ENCODE results near the gene KRTAP3-3.

The KRTAP3-3 gene

GRCh38 chr17:40950176-40950575, 43.8 kb downstream of the KRTAP3-3 start:
- TF ChIP-seq CTCF (IDR thresholded peaks at IDR 0.05; ENCODE audit: borderline replicate concordance, extremely low read depth, low read length, poor library complexity, severe bottlenecking) = no peak
- TF ChIP-seq EZH2 (IDR thresholded peaks at IDR 0.05; ENCODE audit: borderline replicate concordance, low read depth, low read length, severe bottlenecking) = no peak
- peaks cover 2% of the 10 kb centered on the region; the same call in 1 of the 2 replicates for H4K20me1 ChIP-seq (ENCODE audit: insufficient read depth, low read length)
- no peak overlapping the region for H3K9ac ChIP-seq (ENCODE audit: low read depth, low read length)
- no peak overlapping the region for H3K4me3 ChIP-seq (ENCODE audit: low read depth in 1 of 2, low read length in 2 of 2)
- H3K27me3 ChIP-seq (ENCODE audit: insufficient read depth, low read length, poor library complexity) = peaks cover 35% of the 10 kb centered on the region
- H3K79me2 ChIP-seq (ENCODE audit: insufficient read depth, low read length) = no peaks in the 10 kb centered on the region
- no peaks in the 10 kb centered on the region for H3K36me3 ChIP-seq (ENCODE audit: insufficient read depth, low read length)
- no peak overlapping the region for H3K4me2 ChIP-seq (ENCODE audit: insufficient read depth, low read length)
- ATAC-seq (ENCODE audit: insufficient read depth, low read depth) = no peak
- H2AFZ ChIP-seq (ENCODE audit: low read depth, low read length) = no peak overlapping the region
- no peaks in the 10 kb centered on the region for H3K4me1 ChIP-seq (ENCODE audit: insufficient read depth, low read length)
- no peak overlapping the region for H3K27ac ChIP-seq (ENCODE audit: low read length)
- DNase-seq = no peak
- H3K9me3 ChIP-seq (ENCODE audit: insufficient read depth, low read length, severe bottlenecking) = no peaks in the 10 kb centered on the region

- Histone ChIP-seq H3K27me3 (ENCODE audit: insufficient read depth, low read length, poor library complexity) (peaks cover 34% of the 10 kb centered on the region), H3K4me1 (ENCODE audit: insufficient read depth, low read length) (no peaks in the 10 kb centered on the region), H3K4me2 (ENCODE audit: insufficient read depth, low read length) (no peak overlapping the region), H3K36me3 (ENCODE audit: insufficient read depth, low read length) (no peaks in the 10 kb centered on the region), H4K20me1 (ENCODE audit: insufficient read depth, low read length) (peaks cover 2% of the 10 kb centered on the region; the same call in 1 of the 2 replicates), H3K79me2 (ENCODE audit: insufficient read depth, low read length) (no peaks in the 10 kb centered on the region), H3K9ac (ENCODE audit: low read depth, low read length) (no peak overlapping the region), H3K27ac (ENCODE audit: low read length) (no peak overlapping the region), H3K4me3 (ENCODE audit: low read depth in 1 of 2, low read length in 2 of 2) (no peak overlapping the region), H3K9me3 (ENCODE audit: insufficient read depth, low read length, severe bottlenecking) (no peaks in the 10 kb centered on the region), H2AFZ (ENCODE audit: low read depth, low read length) (no peak overlapping the region)
- no peak for DNase-seq
- TF ChIP-seq CTCF (IDR thresholded peaks at IDR 0.05; ENCODE audit: borderline replicate concordance, extremely low read depth, low read length, poor library complexity, severe bottlenecking) (no peak), EZH2 (IDR thresholded peaks at IDR 0.05; ENCODE audit: borderline replicate concordance, low read depth, low read length, severe bottlenecking) (no peak)
- ATAC-seq (ENCODE audit: insufficient read depth, low read depth) = no peak
These were observed 44.5 kb downstream of the KRTAP3-3 start for GRCh38 chr17:40949418-40949817.

GRCh38 chr17:40947929-40948328, 46.0 kb downstream of the KRTAP3-3 start:
- Histone ChIP-seq H3K36me3 (ENCODE audit: insufficient read depth, low read length) (no peaks in the 10 kb centered on the region), H2AFZ (ENCODE audit: low read depth, low read length) (no peak overlapping the region), H4K20me1 (ENCODE audit: insufficient read depth, low read length) (peaks cover 2% of the 10 kb centered on the region; the same call in 1 of the 2 replicates), H3K4me3 (ENCODE audit: low read depth in 1 of 2, low read length in 2 of 2) (no peak overlapping the region), H3K4me2 (ENCODE audit: insufficient read depth, low read length) (no peak overlapping the region), H3K27ac (ENCODE audit: low read length) (no peak overlapping the region), H3K27me3 (ENCODE audit: insufficient read depth, low read length, poor library complexity) (peaks cover 38% of the 10 kb centered on the region), H3K9me3 (ENCODE audit: insufficient read depth, low read length, severe bottlenecking) (no peaks in the 10 kb centered on the region), H3K9ac (ENCODE audit: low read depth, low read length) (no peak overlapping the region), H3K4me1 (ENCODE audit: insufficient read depth, low read length) (no peaks in the 10 kb centered on the region), H3K79me2 (ENCODE audit: insufficient read depth, low read length) (no peaks in the 10 kb centered on the region)
- DNase-seq = no peak
- TF ChIP-seq CTCF (IDR thresholded peaks at IDR 0.05; ENCODE audit: borderline replicate concordance, extremely low read depth, low read length, poor library complexity, severe bottlenecking) (no peak), EZH2 (IDR thresholded peaks at IDR 0.05; ENCODE audit: borderline replicate concordance, low read depth, low read length, severe bottlenecking) (no peak)
- ATAC-seq (ENCODE audit: insufficient read depth, low read depth) = no peak

GRCh38 chr17:40945414-40945813, 48.5 kb downstream of the KRTAP3-3 start:
- Histone ChIP-seq H3K4me3 (ENCODE audit: low read depth in 1 of 2, low read length in 2 of 2) (no peak overlapping the region), H3K4me2 (ENCODE audit: insufficient read depth, low read length) (no peak overlapping the region), H3K36me3 (ENCODE audit: insufficient read depth, low read length) (no peaks in the 10 kb centered on the region), H2AFZ (ENCODE audit: low read depth, low read length) (no peak overlapping the region), H3K27me3 (ENCODE audit: insufficient read depth, low read length, poor library complexity) (peaks cover 37% of the 10 kb centered on the region), H4K20me1 (ENCODE audit: insufficient read depth, low read length) (peaks cover 2% of the 10 kb centered on the region; the same call in 1 of the 2 replicates), H3K9me3 (ENCODE audit: insufficient read depth, low read length, severe bottlenecking) (no peaks in the 10 kb centered on the region), H3K27ac (ENCODE audit: low read length) (no peak overlapping the region), H3K79me2 (ENCODE audit: insufficient read depth, low read length) (no peaks in the 10 kb centered on the region), H3K9ac (ENCODE audit: low read depth, low read length) (no peak overlapping the region), H3K4me1 (ENCODE audit: insufficient read depth, low read length) (no peaks in the 10 kb centered on the region)
- no peak for TF ChIP-seq CTCF (IDR thresholded peaks at IDR 0.05; ENCODE audit: borderline replicate concordance, extremely low read depth, low read length, poor library complexity, severe bottlenecking)
- no peak for TF ChIP-seq EZH2 (IDR thresholded peaks at IDR 0.05; ENCODE audit: borderline replicate concordance, low read depth, low read length, severe bottlenecking)
- ATAC-seq (ENCODE audit: insufficient read depth, low read depth) = no peak
- DNase-seq = no peak
